ENCODE data around the gene AGBL4.
"Not testable (repeated sequence)": the region's sequence is repeated elsewhere in the genome, so short reads cannot be mapped to it uniquely, and the experiment has no call there.

AGBL4 gene

GRCh38 chr1:49323925-49324540, 699.7 kb downstream of the AGBL4 start:
- TF ChIP-seq, protein P1, sequence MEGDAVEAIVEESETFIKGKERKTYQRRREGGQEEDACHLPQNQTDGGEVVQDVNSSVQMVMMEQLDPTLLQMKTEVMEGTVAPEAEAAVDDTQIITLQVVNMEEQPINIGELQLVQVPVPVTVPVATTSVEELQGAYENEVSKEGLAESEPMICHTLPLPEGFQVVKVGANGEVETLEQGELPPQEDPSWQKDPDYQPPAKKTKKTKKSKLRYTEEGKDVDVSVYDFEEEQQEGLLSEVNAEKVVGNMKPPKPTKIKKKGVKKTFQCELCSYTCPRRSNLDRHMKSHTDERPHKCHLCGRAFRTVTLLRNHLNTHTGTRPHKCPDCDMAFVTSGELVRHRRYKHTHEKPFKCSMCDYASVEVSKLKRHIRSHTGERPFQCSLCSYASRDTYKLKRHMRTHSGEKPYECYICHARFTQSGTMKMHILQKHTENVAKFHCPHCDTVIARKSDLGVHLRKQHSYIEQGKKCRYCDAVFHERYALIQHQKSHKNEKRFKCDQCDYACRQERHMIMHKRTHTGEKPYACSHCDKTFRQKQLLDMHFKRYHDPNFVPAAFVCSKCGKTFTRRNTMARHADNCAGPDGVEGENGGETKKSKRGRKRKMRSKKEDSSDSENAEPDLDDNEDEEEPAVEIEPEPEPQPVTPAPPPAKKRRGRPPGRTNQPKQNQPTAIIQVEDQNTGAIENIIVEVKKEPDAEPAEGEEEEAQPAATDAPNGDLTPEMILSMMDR (IDR thresholded peaks at IDR 0.05; ENCODE audit: borderline replicate concordance, insufficient read depth, low read depth, low read length), result no peak
- no peak overlapping the region for H3K4me3 ChIP-seq (ENCODE audit: low read depth, low read length)

DNA sequence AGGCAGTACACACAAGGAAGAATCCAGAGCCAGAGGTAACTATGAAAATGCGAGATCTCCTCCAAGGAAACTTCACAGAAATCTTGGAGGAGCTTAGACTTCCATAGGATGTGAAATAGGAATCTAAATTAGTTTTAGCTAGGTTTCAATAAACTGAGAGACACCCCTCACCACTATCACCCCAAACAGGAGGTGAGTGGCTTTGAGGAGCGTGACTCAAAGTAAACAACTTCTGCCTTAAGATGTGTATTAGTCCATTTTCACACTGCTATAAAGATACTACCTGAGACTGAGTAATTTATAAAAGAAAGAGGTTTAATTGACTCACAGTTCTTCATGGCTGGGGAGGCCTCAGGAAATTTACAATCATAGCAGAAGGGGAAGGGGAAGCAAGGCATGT, 703.3 kb downstream of the AGBL4 start:
- H3K4me3 ChIP-seq (ENCODE audit: low read depth, low read length), result not testable (repeated sequence)

DNA sequence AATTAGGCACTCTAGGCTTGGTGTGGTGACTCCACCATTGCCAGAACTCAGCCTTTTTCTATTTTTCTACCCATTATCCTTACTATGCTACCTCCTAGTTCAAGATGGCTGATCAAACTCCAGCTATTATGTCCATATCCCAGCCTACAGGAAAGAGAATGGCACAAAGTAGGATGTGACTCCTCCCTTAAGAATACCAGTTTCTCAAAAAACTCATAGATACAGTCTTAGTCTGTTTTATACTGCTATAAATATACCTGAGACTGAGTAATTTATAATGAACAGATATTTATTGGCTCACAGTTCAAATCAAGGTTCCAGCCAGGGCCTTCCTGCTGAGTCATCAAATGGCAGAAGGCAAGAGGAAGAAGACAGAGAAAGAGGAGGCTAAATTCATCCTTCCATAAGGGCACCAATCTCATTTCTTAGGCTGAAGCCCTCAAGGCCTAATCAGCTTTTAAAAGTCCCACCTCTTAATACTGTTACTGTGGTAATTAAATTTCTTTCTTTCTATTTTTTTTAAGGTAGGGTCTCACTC, 704.3 kb downstream of the AGBL4 start:
- no peak overlapping the region for H3K4me3 ChIP-seq (ENCODE audit: low read depth, low read length)
- TF ChIP-seq, protein P1 (IDR thresholded peaks at IDR 0.05; ENCODE audit: borderline replicate concordance, insufficient read depth, low read depth, low read length), result no peak

- no peak overlapping the region for H3K4me3 ChIP-seq (ENCODE audit: low read depth, low read length)
- TF ChIP-seq, protein P1 (IDR thresholded peaks at IDR 0.05; ENCODE audit: borderline replicate concordance, insufficient read depth, low read depth, low read length), result no peak
Measured at GRCh38 chr1:49318218-49318617, 705.5 kb downstream of the AGBL4 start.

GRCh38 chr1:49307457-49307856, 716.3 kb downstream of the AGBL4 start:
- TF ChIP-seq, protein P1 (IDR thresholded peaks at IDR 0.05; ENCODE audit: borderline replicate concordance, insufficient read depth, low read depth, low read length), result no peak
- no peak overlapping the region for H3K4me3 ChIP-seq (ENCODE audit: low read depth, low read length)

DNA sequence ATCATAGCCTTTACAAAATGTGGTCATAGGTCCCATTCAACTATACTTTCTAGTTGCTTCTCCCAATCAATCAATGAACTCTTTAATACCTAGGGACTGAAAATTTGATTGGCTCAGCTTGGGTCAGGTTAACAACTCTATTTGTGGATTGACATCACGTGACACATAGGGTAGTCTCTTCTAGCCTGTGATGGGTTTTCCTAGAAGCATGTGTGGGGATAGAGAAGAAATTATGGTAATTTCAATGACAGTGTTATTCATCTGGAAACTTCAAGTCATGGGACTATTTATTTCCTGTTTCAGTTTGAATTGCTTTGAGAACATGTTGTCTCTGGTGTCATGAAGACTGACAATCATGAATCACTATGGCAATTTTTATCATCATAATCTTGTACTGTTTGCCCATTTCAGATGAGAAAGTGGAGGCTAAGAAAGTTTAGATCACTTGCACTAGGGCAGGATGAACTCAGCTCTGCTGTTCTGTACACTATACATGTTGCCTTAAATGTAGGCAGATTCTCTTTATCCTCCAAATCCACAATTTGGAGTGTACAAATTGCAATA, 717.2 kb downstream of the AGBL4 start:
- H3K4me3 ChIP-seq (ENCODE audit: low read depth, low read length), result no peak overlapping the region
- TF ChIP-seq, protein P1 (IDR thresholded peaks at IDR 0.05; ENCODE audit: borderline replicate concordance, insufficient read depth, low read depth, low read length), result no peak

DNA sequence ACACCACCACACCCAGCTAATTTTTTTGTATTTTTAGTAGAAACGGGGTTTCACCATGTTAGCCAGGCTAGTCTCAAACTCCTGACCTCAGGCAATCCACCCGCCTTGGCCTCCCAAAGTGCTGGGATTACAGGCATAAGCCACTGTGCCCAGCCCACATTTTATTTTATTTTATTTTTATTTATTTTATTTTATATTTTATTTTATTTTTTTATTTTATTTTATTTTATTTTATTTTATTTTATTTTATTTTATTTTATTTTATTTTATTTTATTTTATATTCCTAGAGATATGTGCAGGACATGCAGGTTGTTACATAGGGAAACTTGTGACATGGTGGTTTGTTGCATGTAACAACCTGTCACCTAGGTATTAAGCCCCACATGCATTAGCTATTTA, 721.4 kb downstream of the AGBL4 start:
- H3K4me3 ChIP-seq (ENCODE audit: low read depth, low read length), result not testable (repeated sequence)

DNA sequence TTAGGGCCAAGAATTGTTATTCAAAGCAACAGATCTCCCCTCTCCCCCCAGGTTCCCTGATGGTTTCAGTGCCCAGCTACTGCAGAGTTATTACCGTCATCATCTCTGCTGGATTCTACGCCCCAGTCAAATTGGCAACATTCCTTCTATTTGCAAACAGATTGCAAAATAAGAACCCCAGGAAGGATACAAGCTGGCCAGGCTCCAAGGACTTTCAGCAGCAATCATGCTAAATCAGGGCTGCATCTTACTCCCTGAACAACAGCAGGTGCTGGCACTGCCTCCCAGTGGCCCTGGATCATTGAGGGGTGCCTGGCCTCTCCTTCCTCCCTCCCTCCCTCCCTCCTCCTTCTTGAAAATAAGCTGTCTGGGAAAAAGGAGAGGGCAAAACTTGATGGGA, 725.5 kb downstream of the AGBL4 start:
- H3K4me3 ChIP-seq (ENCODE audit: low read depth, low read length), result no peak overlapping the region
- TF ChIP-seq, protein P1 (IDR thresholded peaks at IDR 0.05; ENCODE audit: borderline replicate concordance, insufficient read depth, low read depth, low read length), result no peak
